Calu3 (cell line): ENCODE measurements around the gene SLC12A4. TPM values are rescaled to one million over a fixed set of nuclear protein-coding genes. Genes with fewer than 3 reads are reported as not detected.
"Not testable (repeated sequence)": the region's sequence is repeated elsewhere in the genome, so short reads cannot be mapped to it uniquely, and the experiment has no call there.

Experiments
- Bru-seq: library from RNA; stranded (reverse); fragments of 400-500 nt; gene quantifications from one replicate; lab custom pipeline; 2021; lab: Mats Ljungman, UMichigan
- BruChase-seq, 2 experiments: library from RNA; stranded (reverse); fragments of 400-500 nt; gene quantifications; one replicate each; lab custom pipeline; 2021; lab: Mats Ljungman, UMichigan
- BruUV-seq: library from RNA; stranded (reverse); fragments of 400-500 nt; replicated peaks from 2 replicates; lab custom pipeline; 2021; lab: Mats Ljungman, UMichigan
- CTCF ChIA-PET: fragments of 300-600 bp; sonication (Branson Sonifier 250); formaldehyde crosslinking; loops from one replicate; lab custom pipeline; 2022; ENCODE audit warnings: antibody characterized with exemption; lab: Charles Lee
- DNase-seq: peaks from one replicate; pipeline ENCODE4 v3.0.0; 2022
- H3K27ac Mint-ChIP-seq: one replicate; pipeline ENCODE4 v1.8.0; 2022; ENCODE audit warnings: mixed read lengths; ENCODE audit not compliant: unreplicated experiment
- H3K27me3 Mint-ChIP-seq: one replicate; pipeline ENCODE4 v1.8.0; 2022; ENCODE audit warnings: mixed read lengths; ENCODE audit not compliant: unreplicated experiment
- H3K36me3 Mint-ChIP-seq: one replicate; pipeline ENCODE4 v1.8.0; 2022; ENCODE audit warnings: mild to moderate bottlenecking, moderate library complexity, mixed read lengths; ENCODE audit not compliant: insufficient read depth, unreplicated experiment
- H3K4me1 Mint-ChIP-seq: one replicate; pipeline ENCODE4 v1.8.0; 2022; ENCODE audit warnings: mild to moderate bottlenecking, low read depth, mixed read lengths; ENCODE audit not compliant: unreplicated experiment
- H3K4me3 Mint-ChIP-seq: one replicate; pipeline ENCODE4 v1.8.0; 2022; ENCODE audit warnings: mild to moderate bottlenecking, low read depth, moderate library complexity, mixed read lengths; ENCODE audit not compliant: unreplicated experiment
- H3K9me3 Mint-ChIP-seq: one replicate; pipeline ENCODE4 v1.8.0; 2022; ENCODE audit warnings: low read depth, mixed read lengths; ENCODE audit not compliant: unreplicated experiment
- intact Hi-C: fragments of 100-400 bp; cut with micrococcal nuclease; formaldehyde crosslinking; loops from one replicate; pipeline ENCODE4 v1.10.0; 2022; ENCODE audit not compliant: unreplicated experiment
- long read RNA-seq: library from polyadenylated mRNA; stranded (forward); transcript quantifications from one replicate; pipeline ENCODE4 v2.0.0, GENCODE V29; 2022
- total RNA-seq: library from RNA; stranded (reverse); gene quantifications from 2 replicates; pipeline ENCODE4 v1.2.3, GENCODE V29; 2022
- TF ChIP-seq, protein P1 (sequence below): fragments of 200-600 bp; IDR thresholded peaks from one replicate; pipeline ENCODE4 v1.8.0; 2022; ENCODE audit warnings: antibody characterized with exemption; ENCODE audit not compliant: unreplicated experiment

SLC12A4 gene
- total RNA-seq (31.7 and 38.0 TPM in 2 replicates), Bru-seq, nascent RNA (percentile 54 among the genes with signal in this experiment), BruChase-seq, experiment 1, labeled RNA remaining after a 6-hour chase (percentile 61 among the genes with signal in this experiment), BruChase-seq, experiment 2, labeled RNA remaining after a 2-hour chase (percentile 65 among the genes with signal in this experiment)
- long read RNA-seq, full-length matches to known transcripts = 4 of 7 reads
- long read RNA-seq, partial matches to known transcripts = 1 of 7 reads
- long read RNA-seq, other reads (novel, unspliced or antisense) = 2 of 7 reads

DNA sequence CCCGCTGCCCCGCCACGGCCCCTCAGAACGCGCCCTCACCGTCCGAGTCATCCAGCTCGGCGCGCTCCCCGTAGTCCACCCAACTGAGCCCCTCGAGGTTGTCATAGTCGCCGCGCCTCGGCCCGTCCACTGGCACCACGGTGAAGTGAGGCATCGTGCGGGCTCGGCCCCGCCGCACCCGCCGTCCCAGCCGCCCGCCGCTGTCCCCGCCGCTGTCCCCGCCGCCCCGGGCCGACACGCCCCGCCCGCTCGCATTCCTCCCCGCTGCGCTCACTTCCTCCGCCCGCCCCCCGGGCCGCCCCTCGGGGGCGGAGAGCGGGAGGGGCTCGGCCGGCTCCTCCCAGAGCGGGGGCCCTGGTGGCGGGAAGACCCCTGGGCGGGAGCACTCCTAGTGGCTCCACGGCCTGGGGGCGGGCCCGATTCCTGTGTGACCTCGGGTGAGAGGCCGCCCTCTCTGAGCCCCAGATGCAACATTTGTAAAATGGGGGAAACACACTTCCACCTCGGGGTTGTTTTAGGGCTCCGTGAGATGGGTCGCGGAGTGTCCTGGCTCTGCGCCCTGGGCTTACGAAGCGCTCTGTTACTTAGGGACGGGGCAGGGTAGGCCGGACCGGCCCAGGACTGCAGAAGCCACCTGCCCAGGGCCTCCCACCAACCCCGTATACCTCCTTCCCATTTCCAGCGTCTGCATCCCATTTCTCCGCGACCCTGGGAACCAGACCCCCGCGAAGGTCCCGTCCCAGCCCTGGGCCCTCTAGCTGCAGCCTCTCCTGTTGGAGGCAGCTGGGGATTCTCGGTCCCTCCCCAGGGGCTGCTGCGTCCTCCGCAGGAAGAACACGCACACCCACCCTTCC is at the start of gene SLC12A4:
Gene SLC12A4, minus strand, starts transcription at position 238 of the 854 bp plus-strand sequence. Its CDS starts 84 bp downstream, at position 154.
- BruUV-seq = no TSS peak
- H3K27me3 Mint-ChIP-seq = no peaks in the 10 kb centered on the region
- peaks cover 23% of the 10 kb centered on the region for H3K4me1 Mint-ChIP-seq
- intact Hi-C loops = no loop called here
- peak; percentile 90 for DNase-seq
- H3K9me3 Mint-ChIP-seq = no peaks in the 10 kb centered on the region
- CTCF ChIA-PET = interaction anchor here (0.6 kb wide), 1 partner anchor 11 kb away, joined by 3 read pairs; no protein-coding TSS in a partner anchor
- TF ChIP-seq, protein P1, sequence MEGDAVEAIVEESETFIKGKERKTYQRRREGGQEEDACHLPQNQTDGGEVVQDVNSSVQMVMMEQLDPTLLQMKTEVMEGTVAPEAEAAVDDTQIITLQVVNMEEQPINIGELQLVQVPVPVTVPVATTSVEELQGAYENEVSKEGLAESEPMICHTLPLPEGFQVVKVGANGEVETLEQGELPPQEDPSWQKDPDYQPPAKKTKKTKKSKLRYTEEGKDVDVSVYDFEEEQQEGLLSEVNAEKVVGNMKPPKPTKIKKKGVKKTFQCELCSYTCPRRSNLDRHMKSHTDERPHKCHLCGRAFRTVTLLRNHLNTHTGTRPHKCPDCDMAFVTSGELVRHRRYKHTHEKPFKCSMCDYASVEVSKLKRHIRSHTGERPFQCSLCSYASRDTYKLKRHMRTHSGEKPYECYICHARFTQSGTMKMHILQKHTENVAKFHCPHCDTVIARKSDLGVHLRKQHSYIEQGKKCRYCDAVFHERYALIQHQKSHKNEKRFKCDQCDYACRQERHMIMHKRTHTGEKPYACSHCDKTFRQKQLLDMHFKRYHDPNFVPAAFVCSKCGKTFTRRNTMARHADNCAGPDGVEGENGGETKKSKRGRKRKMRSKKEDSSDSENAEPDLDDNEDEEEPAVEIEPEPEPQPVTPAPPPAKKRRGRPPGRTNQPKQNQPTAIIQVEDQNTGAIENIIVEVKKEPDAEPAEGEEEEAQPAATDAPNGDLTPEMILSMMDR = no peak
- peak within 1 kb of the TSS; percentile 85 for H3K4me3 Mint-ChIP-seq
- peak within 1 kb of the TSS; percentile 69 for H3K27ac Mint-ChIP-seq
- H3K36me3 Mint-ChIP-seq = peaks cover 36% of the 10 kb centered on the region

DNA sequence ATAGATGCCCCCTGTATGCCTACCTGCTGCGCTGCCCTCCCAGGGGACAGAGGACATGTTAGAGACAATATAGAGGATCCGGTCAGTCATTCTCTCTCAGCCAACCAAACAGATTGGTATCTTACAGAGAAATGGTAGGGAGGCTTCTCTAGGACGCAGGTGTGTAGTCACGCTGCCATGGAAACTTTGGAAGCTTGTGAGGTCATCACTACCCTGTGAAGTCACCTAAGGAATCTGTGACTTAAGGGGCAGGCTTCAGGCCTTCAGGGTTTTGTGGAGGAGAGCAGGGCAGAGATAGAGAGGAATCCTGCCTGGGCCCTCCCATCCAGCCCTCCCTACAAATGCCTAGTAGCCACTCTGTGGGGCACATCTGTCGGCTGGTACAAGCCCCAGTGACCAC is 47.2 kb upstream of the SLC12A4 start, which contains the start of gene DPEP2NB:
Gene DPEP2NB, minus strand, starts transcription at position 231 of the 400 bp plus-strand sequence. Its CDS starts 141 bp downstream, at position 90.
- CTCF ChIA-PET = no interaction called here
- DNase-seq = no peak
- Mint-ChIP-seq H3K9me3 (no peaks in the 10 kb centered on the region), H3K27me3 (peaks cover 19% of the 10 kb centered on the region), H3K4me1 (no peaks in the 10 kb centered on the region), H3K36me3 (peaks cover 4% of the 10 kb centered on the region), H3K4me3 (no peak within 1 kb of the TSS), H3K27ac (no peak within 1 kb of the TSS)
- TF ChIP-seq, protein P1 = no peak
- intact Hi-C loops = no loop called here
- no TSS peak for BruUV-seq

DNA sequence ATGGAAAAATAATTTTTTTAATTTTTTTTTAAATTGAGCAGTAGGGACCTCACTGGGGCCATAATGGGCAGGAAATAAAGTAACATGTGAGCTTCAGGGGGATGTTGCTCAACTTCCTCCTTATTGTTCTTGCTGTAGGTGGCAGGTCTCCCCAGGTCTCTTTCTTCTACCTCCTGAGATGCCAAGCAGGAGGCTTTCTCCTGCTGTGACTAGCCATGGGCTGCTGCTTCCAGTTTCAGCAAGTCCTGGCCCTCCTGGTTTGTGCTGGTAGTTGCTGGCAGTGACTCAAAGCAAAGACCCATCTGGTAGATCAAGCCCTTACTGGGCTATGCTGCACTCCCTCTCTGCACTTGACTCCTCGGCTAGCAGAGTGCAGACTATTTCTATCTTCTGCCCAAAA is 45.0 kb upstream of the SLC12A4 start:
- BruUV-seq = no TSS peak
- TF ChIP-seq, protein P1 = no peak
- Mint-ChIP-seq H3K36me3 (no peaks in the 10 kb centered on the region), H3K27ac (no peak overlapping the region), H3K4me3 (no peak overlapping the region), H3K9me3 (no peaks in the 10 kb centered on the region), H3K4me1 (no peaks in the 10 kb centered on the region), H3K27me3 (peaks cover 33% of the 10 kb centered on the region)
- no peak for DNase-seq
- intact Hi-C loops = no loop called here
- CTCF ChIA-PET = interaction anchor here (0.5 to 1.0 kb wide), 2 partner anchors 8 to 9 kb away, joined by 3 to 4 read pairs; no protein-coding TSS in a partner anchor

- DNase-seq, BruUV-seq, H3K27ac Mint-ChIP-seq, H3K4me3 Mint-ChIP-seq, H3K9me3 Mint-ChIP-seq, H3K36me3 Mint-ChIP-seq, intact Hi-C loops, H3K4me1 Mint-ChIP-seq: not testable (repeated sequence)
- CTCF ChIA-PET = interaction anchor here (0.7 kb wide), 1 partner anchor 624 kb away, joined by 4 read pairs; no protein-coding TSS in a partner anchor
- peaks cover 20% of the 10 kb centered on the region for H3K27me3 Mint-ChIP-seq
These were observed 41.4 kb upstream of the SLC12A4 start for GRCh38 chr16:68009872-68010271.
